Heart right ventricle (tissue), 16 donors: ENCODE results near the gene ZNF605. TPM values are rescaled to one million over a fixed set of nuclear protein-coding genes. Genes with fewer than 3 reads are reported as not detected.
"Not testable (repeated sequence)": the region's sequence is repeated elsewhere in the genome, so short reads cannot be mapped to it uniquely, and the experiment has no call there.

Source experiments
- ATAC-seq, 8 donors: fragments of 200-7000 bp; cut with Tn5 transposase; one replicate each; pipeline ENCODE4 v1.9.1; 2020; ENCODE audit warnings: mild to moderate bottlenecking in 8 of 8, moderate library complexity in 8 of 8, moderate number of reproducible peaks in 1 of 8
- DNase-seq, 2 donors: peaks; one replicate each; pipeline ENCODE4 v3.0.0-alpha.2; 2020
- H3K27ac ChIP-seq, 10 donors: fragments of 200-600 bp; sonication (generic) in 2 of 10; one replicate each; pipeline versions ENCODE4 v1.5.0 to v1.8.0; 2020 to 2022; ENCODE audit warnings: mild to moderate bottlenecking in 3 of 10
- H3K27me3 ChIP-seq, 7 donors: fragments of 200-600 bp; one replicate each; pipeline ENCODE4 v1.8.0; 2021 to 2022; ENCODE audit warnings: mild to moderate bottlenecking in 2 of 7
- H3K36me3 ChIP-seq, 9 donors: fragments of 200-600 bp; sonication (generic) in 1 of 9; one replicate each; pipeline versions ENCODE4 v1.5.0 to v1.8.0; 2020 to 2022; ENCODE audit warnings: mild to moderate bottlenecking in 2 of 9
- H3K4me1 ChIP-seq, 9 donors: fragments of 200-600 bp; sonication (generic) in 1 of 9; one replicate each; pipeline versions ENCODE4 v1.5.0 to v1.8.0; 2020 to 2022; ENCODE audit warnings: mild to moderate bottlenecking in 4 of 9
- H3K4me3 ChIP-seq, 10 donors: fragments of 200-600 bp; sonication (generic) in 2 of 10; one replicate each; pipeline versions ENCODE4 v1.5.0 to v1.8.0; 2020 to 2022; ENCODE audit warnings: mild to moderate bottlenecking in 7 of 10, moderate library complexity in 2 of 10
- H3K9me3 ChIP-seq, 11 donors: fragments of 200-600 bp in 10 of 11; sonication (generic) in 2 of 11; one replicate each; pipeline versions ENCODE4 v1.5.0 to v1.8.0; 2013 to 2022; ENCODE audit warnings: mild to moderate bottlenecking in 2 of 11, control low read depth in 1 of 11, moderate library complexity in 1 of 11
- WGBS, 2 donors: extraction: QIAGEN DNeasy Blood & Tissue Kit; methylation state at CpG; one replicate each; pipeline ENCODE4 v1.1.7; 2013; ENCODE audit warnings: inconsistent platforms in 1 of 2; 5-methylcytosine and 5-hydroxymethylcytosine counted together
- intact Hi-C, 10 donors: fragments of 100-400 bp; cut with DNase I; formaldehyde crosslinking; loops; one replicate each; pipeline versions ENCODE4 v1.11.1 to v1.14.2; 2022
- polyA plus RNA-seq, 2 donors: library from polyadenylated mRNA; stranded (reverse); fragments of 200-250 nt; gene quantifications; one replicate each; pipeline ENCODE4 v1.2.3, GENCODE V29; 2013
- total RNA-seq, 10 donors: library from RNA; stranded (reverse); fragmentation: NEBNext Ultra II Directional in 3 of 10; extraction: Animal tissue kit (Norgen Biotek cat#: 25700) in 3 of 10; gene quantifications; one replicate each; pipeline versions ENCODE4 v1.2.1 to v1.2.4, GENCODE V29; 2021 to 2023
- TF ChIP-seq, protein P1 (sequence below), 9 donors: fragments of 200-600 bp; sonication (generic) in 2 of 9; IDR thresholded peaks; one replicate each; pipeline versions ENCODE4 v1.5.0 to v1.8.0; 2021 to 2022; ENCODE audit warnings: antibody characterized with exemption in 9 of 9, mild to moderate bottlenecking in 5 of 9, moderate library complexity in 1 of 9
- donor health status: Arrhythmogenic right ventricular cardiomyopathy.
- donor health status: ischemic (EF 13 %, LVEDD 7.1; RV severe dilation, severe dysfunction).
- donor health status: healthy with polysubstance abuse.
- donor health status: DM: no; HTN: yes; CAD: no.
- donor health status: DM: no; HTN: no; CAD: no.
- donor health status: ischemic (EF 25% LVEDD 6.9; RV normal size, moderate dysfunction).
- donor health status: ischemic (EF 25% LVEDD 5.7; RV mildly dilated, moderate dysfunction).
- donor health status: healthy.
- donor health status: DM: yes; HTN: yes; CAD: no.
- donor health status: Ischemic cardiomyopathy.
- donor health status: ischemic (EF 35%, LVEDD 5.7; RV mildly dilated, moderate dysfunction).
- donor health status: nonischemic (EF 11% LVEDD 7.7; RV severe dilation, severe dysfunction).
- donor health status: DM: yes; HTN: yes; CAD: no.
- donor health status: PGD.
- donor health status: ischemic (EF 29% LVEDD 5.4; RV normal size, mild dysfunction).
- donor health status: nonischemic (EF 23%, LVEDD 6.1; RV moderate dilation, normal function).

Gene ZNF605
- total and polyA plus RNA-seq, 12 donors, result 2.0 to 14.4 (median 11.7) TPM

GRCh38 chr12:132909030-132909368 is 47.1 kb downstream of the ZNF605 start:
- Histone ChIP-seq H3K27me3 (peaks cover 0 to 50% (median 8%) of the 10 kb centered on the region in 7 donors), H3K27ac (peak overlapping the region in 9 of 10 donors; percentile 24 to 84 (median 68)), H3K9me3 (peaks cover 0 to 63% (median 16%) of the 10 kb centered on the region in 11 donors), H3K4me1 (peaks cover 0 to 26% (median 10%) of the 10 kb centered on the region in 9 donors), H3K4me3 (peak overlapping the region; percentile 50 to 84 (median 63)), H3K36me3 (no peaks in the 10 kb centered on the region)
- ATAC-seq (peak in 7 of 8 donors; percentile 0 to 40 (median 1)), DNase-seq (no peak)
- 1% methylated on average over 22 of the region's 22 CpGs for WGBS, 2 donors
- TF ChIP-seq, protein P1, sequence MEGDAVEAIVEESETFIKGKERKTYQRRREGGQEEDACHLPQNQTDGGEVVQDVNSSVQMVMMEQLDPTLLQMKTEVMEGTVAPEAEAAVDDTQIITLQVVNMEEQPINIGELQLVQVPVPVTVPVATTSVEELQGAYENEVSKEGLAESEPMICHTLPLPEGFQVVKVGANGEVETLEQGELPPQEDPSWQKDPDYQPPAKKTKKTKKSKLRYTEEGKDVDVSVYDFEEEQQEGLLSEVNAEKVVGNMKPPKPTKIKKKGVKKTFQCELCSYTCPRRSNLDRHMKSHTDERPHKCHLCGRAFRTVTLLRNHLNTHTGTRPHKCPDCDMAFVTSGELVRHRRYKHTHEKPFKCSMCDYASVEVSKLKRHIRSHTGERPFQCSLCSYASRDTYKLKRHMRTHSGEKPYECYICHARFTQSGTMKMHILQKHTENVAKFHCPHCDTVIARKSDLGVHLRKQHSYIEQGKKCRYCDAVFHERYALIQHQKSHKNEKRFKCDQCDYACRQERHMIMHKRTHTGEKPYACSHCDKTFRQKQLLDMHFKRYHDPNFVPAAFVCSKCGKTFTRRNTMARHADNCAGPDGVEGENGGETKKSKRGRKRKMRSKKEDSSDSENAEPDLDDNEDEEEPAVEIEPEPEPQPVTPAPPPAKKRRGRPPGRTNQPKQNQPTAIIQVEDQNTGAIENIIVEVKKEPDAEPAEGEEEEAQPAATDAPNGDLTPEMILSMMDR (IDR thresholded peaks at IDR 0.05), result no peak
- intact Hi-C loops, result loop anchor here in 2 of 10 donors (10.0 kb wide), 2 partner anchors 46 to 144 kb away; partner anchors contain the start of genes ANKLE2 (in 1 of the 2) and ZNF605 (in 1 of the 2)

DNA sequence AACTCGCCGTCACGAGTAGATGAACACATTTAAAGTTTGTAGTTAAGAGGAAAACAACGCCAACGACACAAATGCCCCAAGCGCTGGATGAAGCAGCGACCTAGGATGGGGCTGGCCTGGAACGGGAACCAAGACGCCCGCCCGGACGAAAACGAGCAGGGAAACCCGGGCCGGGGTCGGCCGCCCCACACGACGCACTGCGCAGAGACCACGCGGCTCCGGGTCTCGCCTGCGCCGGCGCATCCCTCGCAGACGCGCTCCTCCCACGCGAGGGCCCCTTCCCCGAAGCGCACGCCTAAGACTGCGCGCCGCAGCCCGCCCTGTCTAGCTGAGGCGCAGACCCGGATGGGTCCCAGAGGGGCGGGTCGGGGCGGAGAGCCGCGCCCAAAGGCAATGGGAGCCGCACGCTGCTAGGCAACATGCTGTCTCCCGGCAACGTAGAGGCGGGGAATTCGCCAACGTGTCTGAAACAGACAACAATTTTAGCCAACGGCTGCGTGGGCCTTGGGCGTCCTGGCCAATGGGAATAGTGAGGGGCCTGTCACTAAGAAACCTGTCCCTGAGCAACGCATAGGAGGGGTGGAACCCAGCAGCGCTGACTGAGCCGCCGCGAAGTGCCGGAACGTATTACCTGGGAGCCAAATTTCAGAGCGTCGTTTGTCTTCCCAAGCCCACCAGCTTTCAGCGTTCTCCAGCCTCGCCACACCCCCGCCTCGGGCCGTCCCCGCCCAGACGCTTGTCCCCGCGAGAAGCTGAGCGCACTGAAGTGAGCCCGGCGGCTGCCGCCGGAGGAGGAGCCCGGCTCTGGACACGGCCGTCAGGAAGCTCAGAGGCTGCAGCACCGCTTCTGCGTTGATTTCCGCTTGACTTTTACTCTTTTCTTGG is 47.7 kb downstream of the ZNF605 start:
- DNase-seq (peak; percentile 96 to 99), ATAC-seq (peak; percentile 96 to 99 (median 97))
- Histone ChIP-seq H3K9me3 (peaks cover 0 to 57% (median 12%) of the 10 kb centered on the region in 11 donors), H3K27me3 (peaks cover 0 to 50% (median 8%) of the 10 kb centered on the region in 7 donors), H3K36me3 (no peaks in the 10 kb centered on the region), H3K4me1 (peaks cover 0 to 26% (median 10%) of the 10 kb centered on the region in 9 donors), H3K27ac (peak overlapping the region; percentile 17 to 84 (median 68)), H3K4me3 (peak overlapping the region; percentile 50 to 84 (median 63))
- WGBS, 2 donors, result 0% methylated on average over 85 of the region's 85 CpGs
- intact Hi-C loops, result loop anchor here in 2 of 10 donors (1.0 to 10.0 kb wide), 3 partner anchors 21 to 144 kb away; partner anchors contain the start of genes ANKLE2 (in 1 of the 2), CHFR (in 1 of the 2) and ZNF605 (in 1 of the 2)
- TF ChIP-seq, protein P1 (IDR thresholded peaks at IDR 0.05), result no peak

DNA sequence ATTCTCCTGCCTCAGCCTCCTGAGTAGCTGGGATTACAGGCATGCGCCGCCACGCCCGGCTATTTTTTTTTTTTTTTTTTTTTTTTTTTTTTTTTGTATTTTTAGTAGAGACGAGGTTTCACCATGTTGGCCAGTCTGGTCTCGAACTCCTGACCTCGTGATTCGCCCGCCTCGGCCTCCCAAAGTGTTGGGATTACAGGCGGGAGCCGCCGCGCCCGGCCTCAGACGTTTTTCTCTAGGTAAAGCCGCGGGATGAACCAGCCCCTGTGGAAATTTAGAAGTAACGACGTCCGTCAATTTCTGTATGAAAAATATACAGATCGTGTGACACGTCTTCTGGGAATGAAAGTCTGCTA is 48.3 kb downstream of the ZNF605 start:
- not testable (repeated sequence) for DNase-seq, ATAC-seq, H3K36me3 ChIP-seq
- Histone ChIP-seq H3K27ac (peak overlapping the region in 9 of 10 donors; percentile 49 to 84 (median 65)), H3K4me1 (peaks cover 0 to 26% (median 10%) of the 10 kb centered on the region in 9 donors), H3K9me3 (peaks cover 0 to 55% (median 12%) of the 10 kb centered on the region in 11 donors), H3K27me3 (peaks cover 0 to 50% (median 8%) of the 10 kb centered on the region in 7 donors), H3K4me3 (peak overlapping the region in 9 of 10 donors; percentile 52 to 84 (median 63))
- 4 to 7% methylated on average over 21 to 23 of the region's 23 CpGs for WGBS, 2 donors
- intact Hi-C loops, result loop anchor here in 2 of 10 donors (1.0 to 10.0 kb wide), 3 partner anchors 20 to 143 kb away; partner anchors contain the start of genes ANKLE2 (in 1 of the 2), CHFR (in 1 of the 2) and ZNF605 (in 1 of the 2)

GRCh38 chr12:132907216-132907615 is 48.9 kb downstream of the ZNF605 start:
- Histone ChIP-seq H3K36me3 (no peaks in the 10 kb centered on the region), H3K27me3 (peaks cover 0 to 50% (median 8%) of the 10 kb centered on the region in 7 donors), H3K27ac (peak overlapping the region in 1 of 10 donors; percentile 63), H3K9me3 (peaks cover 0 to 49% (median 7%) of the 10 kb centered on the region in 11 donors), H3K4me1 (peaks cover 0 to 26% (median 10%) of the 10 kb centered on the region in 9 donors), H3K4me3 (peak overlapping the region in 4 of 10 donors; percentile 63 to 73 (median 66))
- intact Hi-C loops, result loop anchor here in 2 of 10 donors (10.0 kb wide), 2 partner anchors 48 to 142 kb away; partner anchors contain the start of genes ANKLE2 (in 1 of the 2) and ZNF605 (in 1 of the 2)
- no peak for DNase-seq
- ATAC-seq, result no peak
- TF ChIP-seq, protein P1 (IDR thresholded peaks at IDR 0.05), result no peak
- WGBS, 2 donors, result 14 to 21% methylated on average over 16 of the region's 16 CpGs
